Breast epithelium (tissue), 3 donors: ENCODE results near the gene PTGES2.

Experiments used
- CTCF ChIP-seq, 3 donors: fragments of 450-650 bp; IDR thresholded peaks; one replicate each; pipeline ENCODE4 v1.5.1; 2016 to 2017; ENCODE audit warnings: antibody characterized with exemption in 3 of 3, mild to moderate bottlenecking in 3 of 3, moderate library complexity in 3 of 3
- POLR2A ChIP-seq: fragments of 450-650 bp; IDR thresholded peaks from one replicate; pipeline ENCODE4 v1.6.1; 2016; ENCODE audit warnings: antibody characterized with exemption, mild to moderate bottlenecking, moderate library complexity

DNA sequence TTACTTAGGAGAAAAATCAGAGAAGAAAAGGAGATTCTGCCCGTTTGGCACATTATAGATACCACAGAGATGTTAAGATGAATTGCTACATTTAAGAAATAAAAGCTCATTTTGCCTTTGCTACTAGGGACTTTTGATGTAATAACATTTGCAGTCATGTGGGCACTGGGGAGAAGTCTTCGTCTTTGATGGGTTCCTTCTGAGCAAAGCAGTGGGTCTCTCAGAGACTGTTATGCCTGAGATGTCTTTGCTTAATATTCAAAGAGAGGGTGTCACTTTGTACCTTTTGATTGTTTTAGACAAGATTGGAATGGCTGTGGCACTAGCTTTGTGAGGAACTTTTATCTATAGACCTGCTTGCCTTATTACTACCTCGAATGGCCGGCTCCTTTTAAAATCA, 34.5 kb downstream of the PTGES2 start:
- TF ChIP-seq POLR2A (no peak), CTCF (IDR thresholded peaks at IDR 0.05) (no peak)
